OCI-LY3 (cell line): ENCODE data around the gene TCF7.

ENCODE experiments used
- H2AFZ ChIP-seq: fragments of 200-600, 300-600 bp; shearing (Covaris generic); 2 replicates; pipeline ENCODE4 v1.6.0; 2014; ENCODE audit warnings: antibody characterized with exemption, low read depth, low read length
- H3K27ac ChIP-seq: fragments of 200-600, 300-600 bp; sonication (generic); 2 replicates; pipeline ENCODE4 v1.5.1; 2014; ENCODE audit warnings: mild to moderate bottlenecking, low read length, moderate library complexity, mixed read lengths
- H3K27me3 ChIP-seq: fragments of 200-600, 300-600 bp; sonication (generic); 2 replicates; pipeline ENCODE4 v1.6.1; 2014; ENCODE audit warnings: low read depth, low read length, mixed read lengths
- H3K36me3 ChIP-seq: fragments of 200-600, 300-600 bp; sonication (generic); replicated peaks from 2 replicates; pipeline ENCODE3; 2014; ENCODE audit warnings: low read depth, low read length, mixed read lengths
- H3K4me1 ChIP-seq: fragments of 300-600, 200-600 bp; sonication (generic); 2 replicates; pipeline ENCODE4 v1.6.1; 2014; ENCODE audit warnings: low read length, mixed read lengths
- H3K4me2 ChIP-seq: fragments of 200-600, 300-600 bp; sonication (generic); 2 replicates; pipeline ENCODE4 v1.6.1; 2014; ENCODE audit warnings: low read length, mixed read lengths
- H3K4me3 ChIP-seq: fragments of 300-600, 200-600 bp; sonication (generic); 2 replicates; pipeline ENCODE4 v1.5.1; 2014; ENCODE audit warnings: antibody characterized with exemption, mild to moderate bottlenecking, low read length, moderate library complexity
- H3K79me2 ChIP-seq: fragments of 300-600, 200-600 bp; shearing (Covaris generic); 2 replicates; pipeline ENCODE4 v1.6.1; 2014; ENCODE audit warnings: mild to moderate bottlenecking, low read length, mixed read lengths
- H3K9ac ChIP-seq: fragments of 300-600, 200-600 bp; shearing (Covaris generic); 2 replicates; pipeline ENCODE4 v1.6.0; 2014; ENCODE audit warnings: mild to moderate bottlenecking, low read length, moderate library complexity
- H3K9me3 ChIP-seq: fragments of 200-600, 300-600 bp; shearing (Covaris generic); 2 replicates; pipeline ENCODE4 v1.6.1; 2014; ENCODE audit warnings: low read length, mixed read lengths; ENCODE audit not compliant: insufficient read depth
- H4K20me1 ChIP-seq: fragments of 200-600, 300-600 bp; sonication (generic); 2 replicates; pipeline ENCODE4 v1.6.1; 2016; ENCODE audit warnings: low read length, mixed read lengths; ENCODE audit not compliant: insufficient read depth
- EZH2phosphoT487 ChIP-seq: fragments of 200-600 bp; shearing (Covaris generic); IDR thresholded peaks from 2 replicates; pipeline ENCODE4 v1.6.1; 2018; ENCODE audit warnings: antibody characterized with exemption, mixed run types, low read depth
- TF ChIP-seq, protein P1 (sequence below): fragments of 200-600, 300-600 bp; sonication (generic); IDR thresholded peaks from 2 replicates; pipeline ENCODE4 v1.5.1; 2014; ENCODE audit warnings: antibody characterized with exemption, low read length, low read depth

TCF7 gene

DNA sequence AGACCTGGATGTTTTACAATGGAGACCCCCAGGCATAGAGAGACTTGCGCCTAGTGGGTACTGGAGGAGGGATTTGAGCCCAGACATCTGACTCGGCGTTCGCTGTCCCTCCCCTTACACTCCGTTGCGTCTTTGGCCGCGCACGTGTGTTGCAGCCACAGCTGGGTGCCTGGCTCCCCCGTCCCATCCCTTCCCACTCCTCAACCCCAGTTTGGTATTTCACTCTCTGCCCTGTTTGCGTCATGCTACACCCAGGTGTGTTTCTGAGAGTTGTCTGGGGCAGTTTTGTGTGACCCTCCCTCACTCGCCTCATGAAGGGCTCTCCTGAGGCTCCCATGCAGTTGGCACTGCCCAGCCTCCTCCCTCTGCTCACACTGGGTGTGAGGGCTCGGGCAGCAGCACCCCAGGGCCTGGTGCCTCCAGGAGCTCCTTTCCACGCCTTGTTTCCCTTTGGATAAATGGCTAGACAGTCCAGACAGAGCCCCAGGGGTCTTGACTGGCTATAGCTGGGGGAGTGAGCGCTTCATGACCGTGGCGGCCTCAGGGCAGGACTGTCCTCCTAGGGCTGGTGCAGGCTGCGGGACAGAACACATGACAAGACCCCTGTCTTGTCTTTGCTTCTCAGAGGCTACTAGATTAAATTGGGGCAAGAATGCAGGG lies 13.6 kb downstream of the TCF7 start:
- Histone ChIP-seq H3K27me3 (no peaks in the 10 kb centered on the region), H3K9ac (no peak overlapping the region), H3K36me3 (no peaks in the 10 kb centered on the region), H3K27ac (no peak overlapping the region), H3K4me1 (no peaks in the 10 kb centered on the region), H3K4me2 (no peak overlapping the region), H3K4me3 (no peak overlapping the region), H2AFZ (no peak overlapping the region), H3K9me3 (no peaks in the 10 kb centered on the region), H4K20me1 (no peaks in the 10 kb centered on the region), H3K79me2 (no peaks in the 10 kb centered on the region)
- no peak for TF ChIP-seq EZH2phosphoT487

- no peaks in the 10 kb centered on the region for H3K27me3 ChIP-seq
- no peaks in the 10 kb centered on the region for H3K9me3 ChIP-seq
- no peaks in the 10 kb centered on the region for H4K20me1 ChIP-seq
- no peak overlapping the region for H3K9ac ChIP-seq
- TF ChIP-seq, protein P1, sequence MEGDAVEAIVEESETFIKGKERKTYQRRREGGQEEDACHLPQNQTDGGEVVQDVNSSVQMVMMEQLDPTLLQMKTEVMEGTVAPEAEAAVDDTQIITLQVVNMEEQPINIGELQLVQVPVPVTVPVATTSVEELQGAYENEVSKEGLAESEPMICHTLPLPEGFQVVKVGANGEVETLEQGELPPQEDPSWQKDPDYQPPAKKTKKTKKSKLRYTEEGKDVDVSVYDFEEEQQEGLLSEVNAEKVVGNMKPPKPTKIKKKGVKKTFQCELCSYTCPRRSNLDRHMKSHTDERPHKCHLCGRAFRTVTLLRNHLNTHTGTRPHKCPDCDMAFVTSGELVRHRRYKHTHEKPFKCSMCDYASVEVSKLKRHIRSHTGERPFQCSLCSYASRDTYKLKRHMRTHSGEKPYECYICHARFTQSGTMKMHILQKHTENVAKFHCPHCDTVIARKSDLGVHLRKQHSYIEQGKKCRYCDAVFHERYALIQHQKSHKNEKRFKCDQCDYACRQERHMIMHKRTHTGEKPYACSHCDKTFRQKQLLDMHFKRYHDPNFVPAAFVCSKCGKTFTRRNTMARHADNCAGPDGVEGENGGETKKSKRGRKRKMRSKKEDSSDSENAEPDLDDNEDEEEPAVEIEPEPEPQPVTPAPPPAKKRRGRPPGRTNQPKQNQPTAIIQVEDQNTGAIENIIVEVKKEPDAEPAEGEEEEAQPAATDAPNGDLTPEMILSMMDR: no peak
- no peak for TF ChIP-seq EZH2phosphoT487
- no peaks in the 10 kb centered on the region for H3K4me1 ChIP-seq
- no peaks in the 10 kb centered on the region for H3K79me2 ChIP-seq
- no peaks in the 10 kb centered on the region for H3K36me3 ChIP-seq
- H3K4me3 ChIP-seq: no peak overlapping the region
- no peak overlapping the region for H3K4me2 ChIP-seq
- no peak overlapping the region for H3K27ac ChIP-seq
- H2AFZ ChIP-seq: no peak overlapping the region
These were observed 14.1 kb downstream of the TCF7 start for GRCh38 chr5:134128648-134128995.

- Histone ChIP-seq H4K20me1 (no peaks in the 10 kb centered on the region), H2AFZ (no peak overlapping the region)
These were observed 15.1 kb downstream of the TCF7 start for GRCh38 chr5:134129411-134130238.

DNA sequence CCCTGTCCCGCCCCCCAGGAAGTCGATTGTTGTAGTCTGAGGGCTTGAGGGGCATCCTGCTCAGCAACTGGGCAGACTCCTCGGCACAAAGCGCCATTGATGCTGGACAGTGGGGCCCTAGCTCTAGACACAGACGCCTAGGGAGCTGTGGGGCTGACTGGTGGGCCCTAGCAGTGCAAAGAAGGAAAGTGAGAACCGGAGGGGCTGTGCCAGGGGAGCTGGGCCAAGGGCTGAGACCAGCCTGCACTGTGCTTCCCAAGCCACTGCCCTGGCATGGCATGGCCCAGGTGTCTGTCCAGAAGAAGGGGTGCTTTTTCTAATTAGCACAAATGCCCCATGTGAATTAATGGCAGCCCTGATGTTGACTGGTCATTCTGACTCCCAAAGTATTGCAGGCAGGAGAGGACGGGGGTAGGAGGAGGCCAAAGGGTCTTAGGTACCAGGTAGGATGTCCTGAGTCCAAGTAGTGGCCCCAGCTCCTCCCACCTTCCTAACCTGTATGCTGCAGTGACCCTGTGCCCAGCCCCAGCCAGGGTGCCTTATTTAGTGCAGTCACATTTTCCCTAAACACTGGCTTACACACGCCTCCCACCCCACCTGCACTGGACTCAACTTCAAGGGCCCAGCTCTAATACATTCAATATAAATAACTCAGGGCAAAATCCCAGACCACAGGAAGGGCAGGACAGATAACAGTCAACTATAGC lies 15.9 kb downstream of the TCF7 start:
- Histone ChIP-seq H3K79me2 (no peaks in the 10 kb centered on the region), H3K4me2 (no peak overlapping the region), H3K27ac (no peak overlapping the region), H3K4me3 (no peak overlapping the region), H3K27me3 (no peaks in the 10 kb centered on the region), H4K20me1 (no peaks in the 10 kb centered on the region), H3K9ac (no peak overlapping the region), H2AFZ (no peak overlapping the region), H3K36me3 (no peaks in the 10 kb centered on the region), H3K4me1 (no peaks in the 10 kb centered on the region), H3K9me3 (no peaks in the 10 kb centered on the region)
- TF ChIP-seq, protein P1: no peak
- TF ChIP-seq EZH2phosphoT487: no peak

More at GRCh38 chr5:134129411-134130238, 15.1 kb downstream of the TCF7 start:
- no peak overlapping the region for H3K27ac ChIP-seq
- no peaks in the 10 kb centered on the region for H3K36me3 ChIP-seq
- no peaks in the 10 kb centered on the region for H3K79me2 ChIP-seq
- H3K4me1 ChIP-seq: no peaks in the 10 kb centered on the region
- H3K4me2 ChIP-seq: no peak overlapping the region
- no peaks in the 10 kb centered on the region for H3K27me3 ChIP-seq
- no peak overlapping the region for H3K4me3 ChIP-seq
- no peak overlapping the region for H3K9ac ChIP-seq
- TF ChIP-seq EZH2phosphoT487: no peak
- TF ChIP-seq, protein P1: no peak
- no peaks in the 10 kb centered on the region for H3K9me3 ChIP-seq
